GM04504 (cell line): ENCODE measurements around the gene CDKAL1.
"Not testable (repeated sequence)": the region's sequence is repeated elsewhere in the genome, so short reads cannot be mapped to it uniquely, and the experiment has no call there.

Source experiments
- DNase-seq: peaks from one replicate; pipeline ENCODE4 v3.0.0-alpha.2; 2012; ENCODE audit warnings: low read depth

CDKAL1 gene

GRCh38 chr6:20708367-20709124 lies 174.3 kb downstream of the CDKAL1 start:
- no peak for DNase-seq

GRCh38 chr6:20709451-20709850 lies 175.2 kb downstream of the CDKAL1 start:
- DNase-seq: no peak

GRCh38 chr6:20710341-20710740 lies 176.1 kb downstream of the CDKAL1 start:
- no peak for DNase-seq

- no peak for DNase-seq
Measured at GRCh38 chr6:20711518-20711917, 177.3 kb downstream of the CDKAL1 start.

- no peak for DNase-seq
Measured at GRCh38 chr6:20712011-20712410, 177.8 kb downstream of the CDKAL1 start.

- DNase-seq: no peak
Measured at GRCh38 chr6:20715135-20715806, 181.0 kb downstream of the CDKAL1 start.

- DNase-seq: no peak
Measured at GRCh38 chr6:20716865-20717264, 182.6 kb downstream of the CDKAL1 start.

- DNase-seq: no peak
Measured at GRCh38 chr6:20717743-20718142, 183.5 kb downstream of the CDKAL1 start.

- no peak for DNase-seq
Measured at GRCh38 chr6:20718705-20719653, 184.7 kb downstream of the CDKAL1 start.

- DNase-seq: no peak
Measured at GRCh38 chr6:20719980-20720379, 185.7 kb downstream of the CDKAL1 start.

- DNase-seq: not testable (repeated sequence)
Measured at GRCh38 chr6:20721121-20721520, 186.9 kb downstream of the CDKAL1 start.

- DNase-seq: no peak
Measured at GRCh38 chr6:20722455-20722854, 188.2 kb downstream of the CDKAL1 start.

GRCh38 chr6:20723236-20723635 lies 189.0 kb downstream of the CDKAL1 start:
- no peak for DNase-seq

- no peak for DNase-seq
Measured at GRCh38 chr6:20724443-20725190, 190.4 kb downstream of the CDKAL1 start.

GRCh38 chr6:20725235-20725634 lies 191.0 kb downstream of the CDKAL1 start:
- DNase-seq: not testable (repeated sequence)

- no peak for DNase-seq
Measured at GRCh38 chr6:20729086-20729485, 194.8 kb downstream of the CDKAL1 start.

GRCh38 chr6:20732362-20732761 lies 198.1 kb downstream of the CDKAL1 start:
- DNase-seq: not testable (repeated sequence)

- no peak for DNase-seq
Measured at GRCh38 chr6:20732896-20733295, 198.6 kb downstream of the CDKAL1 start.

- no peak for DNase-seq
Measured at GRCh38 chr6:20737912-20738311, 203.7 kb downstream of the CDKAL1 start.

GRCh38 chr6:20740088-20740487 lies 205.8 kb downstream of the CDKAL1 start:
- no peak for DNase-seq

GRCh38 chr6:20740727-20741126 lies 206.5 kb downstream of the CDKAL1 start:
- no peak for DNase-seq

- no peak for DNase-seq
Measured at GRCh38 chr6:20741490-20741889, 207.2 kb downstream of the CDKAL1 start.
